Heart right ventricle (tissue), 16 donors: ENCODE measurements around the gene ITGAE. TPM values are rescaled to one million over a fixed set of nuclear protein-coding genes. Genes with fewer than 3 reads are reported as not detected.

ENCODE experiments used
- ATAC-seq, 8 donors: fragments of 200-7000 bp; cut with Tn5 transposase; one replicate each; pipeline ENCODE4 v1.9.1; 2020; ENCODE audit warnings: mild to moderate bottlenecking in 8 of 8, moderate library complexity in 8 of 8, moderate number of reproducible peaks in 1 of 8
- DNase-seq, 2 donors: peaks; one replicate each; pipeline ENCODE4 v3.0.0-alpha.2; 2020
- H3K27ac ChIP-seq, 10 donors: fragments of 200-600 bp; sonication (generic) in 2 of 10; one replicate each; pipeline versions ENCODE4 v1.5.0 to v1.8.0; 2020 to 2022; ENCODE audit warnings: mild to moderate bottlenecking in 3 of 10
- H3K27me3 ChIP-seq, 7 donors: fragments of 200-600 bp; one replicate each; pipeline ENCODE4 v1.8.0; 2021 to 2022; ENCODE audit warnings: mild to moderate bottlenecking in 2 of 7
- H3K36me3 ChIP-seq, 9 donors: fragments of 200-600 bp; sonication (generic) in 1 of 9; one replicate each; pipeline versions ENCODE4 v1.5.0 to v1.8.0; 2020 to 2022; ENCODE audit warnings: mild to moderate bottlenecking in 2 of 9
- H3K4me1 ChIP-seq, 9 donors: fragments of 200-600 bp; sonication (generic) in 1 of 9; one replicate each; pipeline versions ENCODE4 v1.5.0 to v1.8.0; 2020 to 2022; ENCODE audit warnings: mild to moderate bottlenecking in 4 of 9
- H3K4me3 ChIP-seq, 10 donors: fragments of 200-600 bp; sonication (generic) in 2 of 10; one replicate each; pipeline versions ENCODE4 v1.5.0 to v1.8.0; 2020 to 2022; ENCODE audit warnings: mild to moderate bottlenecking in 7 of 10, moderate library complexity in 2 of 10
- H3K9me3 ChIP-seq, 11 donors: fragments of 200-600 bp in 10 of 11; sonication (generic) in 2 of 11; one replicate each; pipeline versions ENCODE4 v1.5.0 to v1.8.0; 2013 to 2022; ENCODE audit warnings: mild to moderate bottlenecking in 2 of 11, control low read depth in 1 of 11, moderate library complexity in 1 of 11
- CTCF ChIP-seq, 9 donors: fragments of 200-600 bp; sonication (generic) in 2 of 9; IDR thresholded peaks; one replicate each; pipeline versions ENCODE4 v1.5.0 to v1.8.0; 2021 to 2022; ENCODE audit warnings: antibody characterized with exemption in 9 of 9, mild to moderate bottlenecking in 5 of 9, moderate library complexity in 1 of 9
- WGBS, 2 donors: extraction: QIAGEN DNeasy Blood & Tissue Kit; methylation state at CpG; one replicate each; pipeline ENCODE4 v1.1.7; 2013; ENCODE audit warnings: inconsistent platforms in 1 of 2; 5-methylcytosine and 5-hydroxymethylcytosine counted together
- intact Hi-C, 10 donors: fragments of 100-400 bp; cut with DNase I; formaldehyde crosslinking; loops; one replicate each; pipeline versions ENCODE4 v1.11.1 to v1.14.2; 2022
- polyA plus RNA-seq, 2 donors: library from polyadenylated mRNA; stranded (reverse); fragments of 200-250 nt; gene quantifications; one replicate each; pipeline ENCODE4 v1.2.3, GENCODE V29; 2013
- total RNA-seq, 10 donors: library from RNA; stranded (reverse); fragmentation: NEBNext Ultra II Directional in 3 of 10; extraction: Animal tissue kit (Norgen Biotek cat#: 25700) in 3 of 10; gene quantifications; one replicate each; pipeline versions ENCODE4 v1.2.1 to v1.2.4, GENCODE V29; 2021 to 2023
- donor health status: Arrhythmogenic right ventricular cardiomyopathy.
- donor health status: ischemic (EF 13 %, LVEDD 7.1; RV severe dilation, severe dysfunction).
- donor health status: healthy with polysubstance abuse.
- donor health status: DM: no; HTN: yes; CAD: no.
- donor health status: DM: no; HTN: no; CAD: no.
- donor health status: ischemic (EF 25% LVEDD 6.9; RV normal size, moderate dysfunction).
- donor health status: ischemic (EF 25% LVEDD 5.7; RV mildly dilated, moderate dysfunction).
- donor health status: healthy.
- donor health status: DM: yes; HTN: yes; CAD: no.
- donor health status: Ischemic cardiomyopathy.
- donor health status: ischemic (EF 35%, LVEDD 5.7; RV mildly dilated, moderate dysfunction).
- donor health status: nonischemic (EF 11% LVEDD 7.7; RV severe dilation, severe dysfunction).
- donor health status: DM: yes; HTN: yes; CAD: no.
- donor health status: PGD.
- donor health status: ischemic (EF 29% LVEDD 5.4; RV normal size, mild dysfunction).
- donor health status: nonischemic (EF 23%, LVEDD 6.1; RV moderate dilation, normal function).

Gene ITGAE
- total and polyA plus RNA-seq, 12 donors, result 14.0 to 35.4 (median 16.8) TPM

GRCh38 chr17:3798273-3799180, 2.5 kb downstream of the ITGAE start:
- 85 to 89% methylated on average over 15 of the region's 15 CpGs for WGBS, 2 donors

GRCh38 chr17:3796822-3797170, 4.2 kb downstream of the ITGAE start:
- ATAC-seq, result no peak
- 89 to 90% methylated on average over 9 of the region's 9 CpGs for WGBS, 2 donors
- no peak for TF ChIP-seq CTCF (IDR thresholded peaks at IDR 0.05)

More at GRCh38 chr17:3798273-3799180, 2.5 kb downstream of the ITGAE start:
- H3K9me3 ChIP-seq, result no peaks in the 10 kb centered on the region
- H3K27ac ChIP-seq, result no peak overlapping the region
- no peak for DNase-seq
- no peaks in the 10 kb centered on the region for H3K27me3 ChIP-seq
- peaks cover 0 to 49% (median 0%) of the 10 kb centered on the region in 9 donors for H3K4me1 ChIP-seq
- H3K36me3 ChIP-seq, result peaks cover 0 to 6% (median 0%) of the 10 kb centered on the region in 9 donors
- TF ChIP-seq CTCF (IDR thresholded peaks at IDR 0.05), result no peak
- intact Hi-C loops, result no loop called here
- peak in 4 of 8 donors; percentile 38 to 55 (median 50) for ATAC-seq
- H3K4me3 ChIP-seq, result no peak overlapping the region

GRCh38 chr17:3796110-3796821, 4.7 kb downstream of the ITGAE start:
- Histone ChIP-seq H3K9me3 (no peaks in the 10 kb centered on the region), H3K4me1 (peaks cover 0 to 28% (median 0%) of the 10 kb centered on the region in 9 donors), H3K27me3 (no peaks in the 10 kb centered on the region), H3K36me3 (no peaks in the 10 kb centered on the region), H3K4me3 (no peak overlapping the region), H3K27ac (no peak overlapping the region)
- WGBS, 2 donors, result 80 to 86% methylated on average over 16 of the region's 17 CpGs
- ATAC-seq (peak in 2 of 8 donors; percentile 8 to 22), DNase-seq (no peak)
- TF ChIP-seq CTCF (IDR thresholded peaks at IDR 0.05), result no peak
- intact Hi-C loops, result no loop called here

More at GRCh38 chr17:3796822-3797170, 4.2 kb downstream of the ITGAE start:
- no peak for DNase-seq
- no peaks in the 10 kb centered on the region for H3K27me3 ChIP-seq
- peaks cover 0 to 5% (median 0%) of the 10 kb centered on the region in 9 donors for H3K36me3 ChIP-seq
- intact Hi-C loops, result no loop called here
- peaks cover 0 to 33% (median 0%) of the 10 kb centered on the region in 9 donors for H3K4me1 ChIP-seq
- no peaks in the 10 kb centered on the region for H3K9me3 ChIP-seq
- no peak overlapping the region for H3K4me3 ChIP-seq
- no peak overlapping the region for H3K27ac ChIP-seq

GRCh38 chr17:3795390-3796102, 5.4 kb downstream of the ITGAE start:
- no peaks in the 10 kb centered on the region for H3K9me3 ChIP-seq
- H3K36me3 ChIP-seq, result no peaks in the 10 kb centered on the region
- H3K4me1 ChIP-seq, result peaks cover 0 to 21% (median 0%) of the 10 kb centered on the region in 9 donors
- H3K27me3 ChIP-seq, result no peaks in the 10 kb centered on the region
- DNase-seq (no peak), ATAC-seq (peak in 1 of 8 donors; percentile 20)
- H3K4me3 ChIP-seq, result no peak overlapping the region
- 84 to 86% methylated on average over 31 of the region's 31 CpGs for WGBS, 2 donors
- H3K27ac ChIP-seq, result no peak overlapping the region
- TF ChIP-seq CTCF (IDR thresholded peaks at IDR 0.05), result no peak
- intact Hi-C loops, result no loop called here
